Measurements from ENCODE around the gene ATP13A5.

Gene ATP13A5

GRCh38 chr3:193269343-193270028, 109.1 kb downstream of the ATP13A5 start:
- DNase-seq: no peak

- no peak for DNase-seq
Observed at GRCh38 chr3:193262707-193263106, 115.8 kb downstream of the ATP13A5 start.

- DNase-seq: no peak
Observed at GRCh38 chr3:193261970-193262369, 116.6 kb downstream of the ATP13A5 start.

- no peak for DNase-seq
Observed at GRCh38 chr3:193253986-193254660, 124.4 kb downstream of the ATP13A5 start.

- DNase-seq: no peak
Observed at GRCh38 chr3:193250492-193250891, 128.1 kb downstream of the ATP13A5 start.

- DNase-seq: no peak
Observed at GRCh38 chr3:193248848-193249468, 129.6 kb downstream of the ATP13A5 start.

GRCh38 chr3:193243571-193243970, 135.0 kb downstream of the ATP13A5 start:
- no peak for DNase-seq

- DNase-seq: no peak
Observed at GRCh38 chr3:193241716-193242115, 136.8 kb downstream of the ATP13A5 start.

- peak; percentile 67 for DNase-seq
Observed at GRCh38 chr3:193240850-193241706, 137.5 kb downstream of the ATP13A5 start, which contains the start of gene PLAAT1. Gene PLAAT1, plus strand, starts transcription at chr3:193241222. Its CDS starts 14,429 bp downstream, at chr3:193255651.

- DNase-seq: no peak
Observed at GRCh38 chr3:193240436-193240849, 138.1 kb downstream of the ATP13A5 start.

- no peak for DNase-seq
Observed at GRCh38 chr3:193237030-193237429, 141.5 kb downstream of the ATP13A5 start.

GRCh38 chr3:193236599-193236998, 142.0 kb downstream of the ATP13A5 start:
- DNase-seq: no peak

- no peak for DNase-seq
Observed at GRCh38 chr3:193231201-193231600, 147.4 kb downstream of the ATP13A5 start.

- no peak for DNase-seq
Observed at GRCh38 chr3:193230610-193231009, 147.9 kb downstream of the ATP13A5 start.

- no peak for DNase-seq
Observed at GRCh38 chr3:193229851-193230420, 148.6 kb downstream of the ATP13A5 start.

- no peak for DNase-seq
Observed at GRCh38 chr3:193228206-193228605, 150.3 kb downstream of the ATP13A5 start.

GRCh38 chr3:193225302-193226125, 153.0 kb downstream of the ATP13A5 start:
- no peak for DNase-seq

Data from NCI-H1417 treated with DMSO at 0.1 percent for 48 hours (cell line).